Measurements from ENCODE around the gene TAS1R1.
"Not testable (repeated sequence)": the region's sequence is repeated elsewhere in the genome, so short reads cannot be mapped to it uniquely, and the experiment has no call there.

Gene TAS1R1

DNA sequence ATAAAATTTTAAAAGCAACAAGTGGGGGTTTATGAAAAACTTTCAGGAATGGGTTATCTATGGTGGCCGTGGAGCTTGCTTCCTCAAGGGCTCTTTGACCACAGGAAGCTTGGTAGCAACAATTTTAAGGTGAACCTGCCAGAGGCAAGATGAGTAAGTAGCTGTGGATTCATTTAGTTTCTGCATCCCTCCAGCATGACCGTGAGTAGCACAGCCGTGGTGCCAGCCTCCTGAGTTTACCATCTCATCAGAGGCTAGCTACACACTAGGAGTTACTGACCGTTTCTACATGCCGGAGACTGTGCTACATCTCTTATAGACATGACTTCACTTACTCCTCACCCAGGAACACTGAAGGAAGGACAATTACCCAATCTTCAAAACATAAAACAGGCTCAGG lies 33.6 kb upstream of the TAS1R1 start:
- no peak for DNase-seq (ENCODE audit: low read depth)

DNA sequence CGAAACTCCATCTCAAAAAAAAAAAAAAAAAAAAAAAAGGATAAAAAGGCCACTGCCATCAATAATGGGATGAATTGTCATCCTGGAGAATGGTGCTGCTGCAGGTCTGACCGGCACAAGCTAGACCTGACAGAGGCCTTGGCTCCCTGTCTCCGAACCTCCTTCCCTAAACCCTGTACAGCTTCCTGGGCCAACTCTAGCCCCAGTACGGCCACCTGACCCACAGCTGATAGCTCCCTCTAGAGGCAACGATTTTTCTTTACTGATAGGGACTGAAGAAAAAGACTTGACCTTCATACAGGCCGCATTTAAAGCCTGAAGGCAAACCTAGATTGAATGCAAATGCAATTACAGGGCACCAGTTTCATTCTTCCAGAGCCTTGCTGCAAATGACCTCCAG lies 31.5 kb upstream of the TAS1R1 start:
- no peak for DNase-seq (ENCODE audit: low read depth)

DNA sequence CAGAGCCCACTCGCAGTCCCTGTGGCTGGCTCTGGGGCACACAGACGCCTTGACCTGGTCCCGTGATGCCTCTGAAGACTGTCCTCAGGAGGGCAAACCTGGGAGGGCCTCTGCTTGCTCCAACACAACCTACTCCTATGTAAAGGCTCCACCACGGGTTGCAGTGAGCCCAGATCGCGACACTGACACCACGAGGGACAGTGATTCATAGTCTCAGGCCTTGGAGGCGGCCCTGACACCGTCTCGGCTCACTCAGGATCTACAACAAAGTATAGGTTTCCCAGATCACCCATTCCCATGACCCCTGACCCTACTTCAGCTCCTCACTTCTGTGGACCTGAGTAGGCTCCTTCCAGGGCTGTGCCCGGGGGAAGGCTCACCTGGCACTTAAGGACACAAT lies 28.8 kb upstream of the TAS1R1 start:
- DNase-seq (ENCODE audit: low read depth) = no peak

DNA sequence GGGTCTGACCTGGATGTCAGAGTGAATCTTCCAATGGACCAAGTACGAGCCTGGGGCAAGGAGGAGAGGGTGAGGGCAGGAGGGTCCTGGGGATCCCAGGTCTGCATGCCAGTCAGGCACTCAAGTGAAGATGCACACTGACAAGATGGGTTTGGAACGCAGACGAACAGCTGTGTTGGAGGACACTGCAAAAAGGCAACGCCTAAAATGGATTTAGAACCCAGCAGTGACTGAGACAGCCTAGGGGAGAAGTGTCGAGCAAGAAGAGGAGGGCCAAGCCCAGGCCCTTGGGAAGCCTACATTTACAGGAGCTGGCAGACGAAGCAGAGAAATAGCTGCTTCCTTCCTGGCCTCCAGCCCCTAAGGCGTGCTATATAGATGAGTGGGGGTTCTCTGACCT lies 26.6 kb upstream of the TAS1R1 start:
- DNase-seq (ENCODE audit: low read depth) = no peak

DNA sequence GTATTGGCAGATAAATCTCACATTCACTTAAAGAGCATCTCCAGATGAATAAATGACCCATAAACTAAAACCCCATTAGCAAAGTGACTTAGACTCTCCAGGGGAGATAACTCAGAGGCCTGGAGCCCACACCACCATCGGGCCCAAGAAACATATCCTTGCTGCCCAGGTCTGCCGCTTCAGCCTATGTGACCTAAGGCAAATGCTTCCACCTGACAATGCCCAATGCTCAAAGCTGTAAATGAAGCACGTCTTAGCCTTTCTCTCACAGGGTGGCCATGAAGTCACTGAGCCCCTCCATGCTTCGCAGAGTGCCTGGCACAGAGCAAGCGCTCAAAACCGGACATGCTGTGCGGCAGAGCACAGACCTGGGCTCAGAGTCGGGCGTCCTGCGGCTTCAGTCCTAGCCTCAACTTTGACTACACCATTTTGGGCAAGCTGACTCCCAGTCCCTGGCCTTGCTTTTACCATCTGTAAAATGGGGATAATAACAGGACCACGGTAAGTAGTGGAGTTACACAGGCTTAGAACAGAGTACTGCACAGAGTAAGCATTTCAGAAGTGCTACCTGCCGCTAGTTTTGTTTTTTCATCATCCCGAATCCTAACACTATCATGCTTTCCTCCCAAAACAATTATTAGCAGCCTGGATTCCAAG lies 24.5 kb upstream of the TAS1R1 start:
- no peak for DNase-seq (ENCODE audit: low read depth)

DNA sequence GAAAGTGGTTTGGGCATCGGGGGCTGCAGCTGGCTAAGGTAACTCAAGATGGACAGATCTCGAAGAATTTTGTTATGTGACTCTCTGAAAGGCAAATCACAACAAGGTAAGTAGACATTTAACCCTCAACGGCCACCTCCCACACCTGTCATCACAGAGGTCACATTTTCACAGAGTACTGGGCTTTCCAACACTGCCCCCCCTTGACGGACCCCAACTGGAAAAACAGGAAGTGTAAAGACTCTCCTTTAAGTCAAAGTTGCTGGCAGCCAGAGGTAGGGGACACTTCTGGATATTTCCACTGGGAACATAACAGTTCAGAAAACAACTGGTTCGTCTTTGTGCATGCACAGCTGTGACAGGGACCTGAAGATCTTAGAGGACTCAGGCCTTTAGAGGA lies 23.1 kb upstream of the TAS1R1 start:
- DNase-seq (ENCODE audit: low read depth) = no peak

DNA sequence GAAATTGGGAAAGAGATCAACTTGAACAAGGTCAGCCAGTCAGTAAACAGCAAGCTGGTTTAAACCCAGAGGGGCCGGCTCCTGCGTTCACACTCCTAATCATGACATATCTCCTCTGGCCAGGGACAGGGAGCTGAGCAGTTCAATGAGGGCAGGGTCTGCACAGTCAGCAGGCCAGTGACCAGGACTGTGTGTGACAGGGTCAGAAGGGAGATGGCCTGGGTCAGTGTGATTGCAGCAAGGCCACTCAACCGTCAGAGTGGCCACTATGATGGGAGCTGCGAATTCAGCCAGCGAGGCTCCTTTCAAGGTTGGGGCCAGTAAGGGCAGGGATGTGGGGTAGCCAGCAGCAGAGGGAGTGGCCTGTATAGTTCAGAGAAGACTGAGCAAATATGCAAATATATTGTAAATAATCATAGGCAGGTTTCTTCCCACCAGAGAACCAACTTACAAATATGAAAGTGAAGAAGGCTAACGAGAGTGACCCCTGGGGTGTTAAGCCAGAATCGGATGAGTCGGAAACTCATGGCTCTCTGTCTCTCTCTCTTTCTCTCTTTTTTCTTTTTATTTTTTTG lies 20.8 kb upstream of the TAS1R1 start:
- no peak for DNase-seq (ENCODE audit: low read depth)

DNA sequence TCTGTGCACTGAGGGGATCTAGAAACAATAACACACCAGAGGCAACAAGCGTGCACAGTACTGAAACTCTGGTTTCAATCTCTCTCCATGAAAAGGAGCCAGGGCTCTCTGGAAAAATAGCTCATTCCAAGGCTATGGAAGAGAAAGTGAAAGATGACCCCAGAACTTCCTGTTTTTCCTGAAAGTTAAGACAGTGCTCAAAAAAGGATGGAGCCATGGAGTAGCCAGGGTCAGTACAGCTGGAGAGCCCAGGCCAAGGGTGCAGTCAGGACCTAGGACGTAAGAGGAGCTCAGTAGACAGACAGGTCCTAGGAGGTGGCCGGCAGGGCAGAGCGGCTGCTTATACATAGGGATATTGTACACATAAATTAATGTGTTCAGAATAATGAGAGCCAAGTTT lies 19.9 kb upstream of the TAS1R1 start:
- DNase-seq (ENCODE audit: low read depth) = no peak

DNA sequence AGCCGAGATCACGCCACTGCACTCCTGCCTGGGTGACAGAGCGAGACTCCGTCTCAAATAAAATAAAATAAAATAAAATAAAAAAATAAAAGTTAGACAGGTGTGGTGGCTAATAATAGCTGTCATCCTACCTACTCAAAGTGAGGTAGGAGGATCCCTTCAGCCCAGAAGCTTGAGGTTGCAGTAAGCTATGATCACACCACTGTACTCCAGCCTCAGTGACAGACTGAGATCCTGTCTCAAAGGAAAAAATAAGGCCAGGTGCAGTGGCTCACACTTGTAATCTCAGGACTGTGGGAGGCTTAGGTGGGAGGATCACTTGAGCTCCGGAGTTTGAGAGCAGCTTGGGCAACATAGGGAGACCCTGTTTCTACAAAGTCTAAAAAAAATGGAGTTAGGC lies 18.8 kb upstream of the TAS1R1 start:
- no peak for DNase-seq (ENCODE audit: low read depth)

DNA sequence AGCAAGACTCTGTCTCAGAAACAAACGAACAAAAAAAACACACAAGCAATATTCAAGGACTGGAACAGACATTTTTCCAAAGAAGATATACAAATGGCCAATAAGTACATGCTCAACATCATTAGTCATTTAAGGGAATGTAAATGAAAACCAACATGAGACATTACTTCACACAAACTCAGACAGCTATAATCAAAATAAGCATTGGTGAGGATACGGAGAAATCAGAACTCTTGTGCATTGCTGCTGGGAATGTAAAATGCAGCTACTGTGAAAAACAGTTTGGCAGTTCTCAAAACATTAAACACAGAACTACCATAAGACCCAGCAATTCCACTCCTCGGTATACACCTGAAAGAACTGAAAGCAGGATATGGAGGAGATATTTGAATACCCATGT lies 16.2 kb upstream of the TAS1R1 start:
- DNase-seq (ENCODE audit: low read depth) = no peak

DNA sequence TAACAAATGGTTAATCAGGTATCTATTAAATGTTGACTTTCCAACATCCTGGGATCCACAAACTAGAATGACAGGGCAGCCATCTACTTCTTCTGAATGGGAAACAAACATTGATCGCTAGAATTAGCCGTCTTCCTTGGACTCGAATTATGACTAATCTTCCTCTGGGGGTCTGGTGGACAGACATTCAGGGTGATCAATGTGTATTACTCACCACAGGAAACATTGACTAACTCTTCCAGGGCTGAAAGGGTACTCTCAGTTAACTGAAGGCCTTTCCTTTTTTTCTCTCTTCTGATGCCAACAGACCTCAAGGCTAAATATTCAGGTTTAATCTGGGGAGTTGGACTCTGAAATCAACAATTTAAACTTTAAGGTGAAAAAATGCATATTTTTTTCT lies 10.3 kb upstream of the TAS1R1 start:
- DNase-seq (ENCODE audit: low read depth) = no peak

DNA sequence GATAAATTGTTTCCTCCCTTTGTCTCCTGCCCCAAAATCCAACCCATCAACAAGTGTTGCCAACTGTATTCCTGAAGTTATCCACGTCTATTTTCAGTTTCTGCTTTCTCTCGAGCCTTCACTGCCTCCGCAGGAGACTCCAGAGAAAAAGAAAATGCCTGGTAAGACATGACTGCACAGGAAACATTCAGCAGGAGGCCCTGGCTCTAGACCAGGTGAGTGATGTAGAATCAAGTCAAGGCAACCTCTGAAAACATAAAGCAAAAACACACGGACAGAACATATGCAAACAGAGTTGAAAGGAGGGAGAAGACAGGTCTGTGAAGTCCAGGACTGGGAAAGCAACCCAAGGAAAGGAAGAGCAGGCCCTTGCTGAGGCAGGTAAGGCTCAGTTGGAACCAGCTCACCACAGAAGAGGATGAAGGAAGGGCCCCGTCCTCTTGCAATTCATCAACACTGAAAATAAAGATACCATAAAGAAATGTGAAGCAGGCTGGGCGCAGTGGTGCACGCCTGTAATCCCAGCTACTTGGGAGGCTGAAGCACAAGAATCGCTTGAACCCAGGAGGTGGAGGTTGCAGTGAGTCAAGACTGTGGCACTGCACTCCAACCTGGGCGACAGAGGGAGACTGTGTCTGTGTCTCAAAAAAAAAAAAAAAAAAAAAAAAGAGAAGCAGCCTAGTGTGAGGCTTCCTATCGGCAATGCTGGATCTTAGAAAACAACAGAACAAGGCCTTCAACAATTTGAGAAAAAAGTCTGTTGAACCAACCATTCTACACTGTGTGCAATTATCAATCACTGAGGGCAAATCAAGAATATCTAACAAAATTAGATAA lies 9.6 kb upstream of the TAS1R1 start:
- no peak for DNase-seq (ENCODE audit: low read depth)

DNA sequence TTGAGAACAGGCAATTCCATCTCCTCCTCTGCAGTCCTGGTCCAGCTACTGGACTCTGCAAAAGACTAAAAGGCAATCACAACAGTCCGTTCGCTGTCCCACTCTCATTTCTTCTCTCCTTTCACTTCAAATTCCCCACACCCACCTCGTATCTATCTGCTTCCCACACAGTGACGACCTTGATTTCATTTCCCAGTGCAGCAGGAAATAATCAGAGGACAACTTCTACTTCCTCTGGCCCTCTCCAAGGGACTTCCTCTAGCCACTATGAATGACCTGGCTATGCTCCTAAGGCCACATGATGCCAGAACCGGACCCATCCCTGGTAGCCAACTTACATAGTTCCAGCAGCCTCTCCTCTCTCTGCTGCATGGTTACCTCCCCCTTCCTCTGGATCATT lies 8.8 kb upstream of the TAS1R1 start:
- DNase-seq (ENCODE audit: low read depth) = no peak

DNA sequence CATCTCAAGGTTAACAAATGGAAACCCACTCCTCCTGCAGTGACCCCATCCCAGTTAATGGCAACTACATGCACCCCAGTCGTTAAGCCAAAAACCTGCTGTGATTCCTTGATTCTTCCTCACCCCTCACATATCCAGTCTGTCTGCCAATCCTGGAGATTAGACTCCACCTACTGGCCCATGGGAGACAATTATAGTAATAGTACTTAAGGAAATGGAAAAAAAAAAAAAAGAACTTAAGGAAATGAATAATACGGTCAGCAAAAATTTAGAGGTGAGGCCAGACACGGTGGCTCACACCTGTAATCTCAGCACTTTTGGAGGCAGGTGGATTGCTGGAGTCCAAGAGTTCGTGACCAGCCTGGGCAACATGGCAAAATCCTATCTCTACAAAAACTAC lies 7.8 kb upstream of the TAS1R1 start:
- no peak for DNase-seq (ENCODE audit: low read depth)

DNA sequence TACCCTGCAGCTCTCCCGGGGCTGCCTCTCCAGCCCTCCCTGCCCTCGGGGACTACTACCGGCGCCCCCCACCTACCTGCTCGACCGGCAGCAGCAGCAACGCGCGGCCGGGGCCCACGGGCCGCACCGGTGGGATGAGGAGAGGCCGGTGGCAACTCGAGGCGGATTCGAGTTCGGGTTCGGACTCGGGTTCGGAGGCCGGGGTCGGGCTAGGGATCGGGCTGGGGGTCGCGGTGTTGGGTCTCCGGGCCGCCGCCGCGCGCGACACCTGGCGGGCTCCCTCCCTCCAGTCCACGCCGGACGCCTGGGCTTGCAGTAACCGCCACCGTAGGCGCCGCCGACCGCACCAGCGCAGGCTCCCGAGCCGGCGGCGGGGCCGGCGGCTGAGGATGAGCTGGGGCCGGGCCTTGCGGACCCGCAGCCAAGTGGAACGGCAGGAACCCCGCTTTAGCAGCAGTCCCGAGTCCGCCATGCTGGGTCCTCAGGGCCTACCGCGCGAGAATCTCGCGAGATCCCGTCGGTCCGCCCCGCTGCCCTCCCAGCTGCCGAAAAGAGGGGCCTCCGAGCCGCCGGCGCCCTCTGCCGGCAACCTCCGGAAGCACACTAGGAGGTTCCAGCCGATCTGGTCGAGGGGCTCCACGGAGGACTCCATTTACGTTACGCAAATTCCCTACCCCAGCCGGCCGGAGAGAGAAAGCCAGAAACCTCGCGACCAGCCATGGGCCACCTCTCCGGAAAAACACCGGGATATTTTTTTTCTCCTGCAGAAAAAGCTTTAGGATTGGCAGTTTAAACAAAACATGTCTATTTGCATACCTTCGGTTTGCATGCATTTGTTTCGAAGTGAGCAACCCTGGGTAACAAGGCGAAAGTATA lies 838 bp upstream of the TAS1R1 start, which contains the start of gene NOL9:
NOL9 (minus strand) TSS at position 483 of the 876 bp plus-strand sequence; CDS start at position 472, 11 bp downstream.
- peak; percentile 89 for DNase-seq (ENCODE audit: low read depth)

DNA sequence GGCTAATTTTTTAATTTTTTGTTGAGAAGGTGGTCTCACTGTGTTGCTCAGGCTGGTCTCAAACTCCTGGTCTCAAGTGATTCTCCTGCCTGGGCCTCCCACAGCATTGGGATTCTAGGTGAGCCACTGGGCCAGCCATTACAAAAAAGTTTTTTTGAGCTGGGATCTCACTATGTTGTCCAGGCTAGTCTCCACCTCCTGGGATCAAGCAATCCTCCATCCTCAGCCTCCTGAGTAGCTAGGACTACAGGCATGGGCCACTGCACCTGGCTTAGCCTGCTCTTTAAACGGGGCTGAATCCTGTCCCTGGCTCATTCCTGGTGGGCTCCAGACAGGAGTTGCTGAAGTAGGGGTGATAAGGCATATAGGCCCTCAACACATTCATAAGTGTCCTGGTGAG lies 2.5 kb downstream of the TAS1R1 start:
- no peak for DNase-seq (ENCODE audit: low read depth)

DNA sequence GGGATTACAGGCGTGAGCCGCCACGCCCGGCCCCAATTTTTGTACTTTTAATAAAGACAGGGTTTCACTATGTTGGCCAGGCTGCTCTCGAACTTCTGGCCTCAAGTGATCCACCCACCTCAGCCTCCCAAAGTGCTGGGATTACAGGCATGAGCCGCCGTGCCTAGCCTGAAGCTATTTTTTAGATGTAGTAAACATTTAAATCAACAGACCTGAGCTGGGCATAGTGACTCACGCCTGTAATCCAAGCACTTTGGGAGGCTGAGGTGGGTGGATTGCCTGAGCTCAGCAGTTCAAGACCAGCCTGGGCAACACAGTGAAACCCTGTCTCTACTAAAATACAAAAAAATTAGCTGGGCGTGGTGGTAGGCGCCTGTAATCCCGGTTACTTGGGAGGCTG lies 4.1 kb downstream of the TAS1R1 start:
- not testable (repeated sequence) for DNase-seq (ENCODE audit: low read depth)

DNA sequence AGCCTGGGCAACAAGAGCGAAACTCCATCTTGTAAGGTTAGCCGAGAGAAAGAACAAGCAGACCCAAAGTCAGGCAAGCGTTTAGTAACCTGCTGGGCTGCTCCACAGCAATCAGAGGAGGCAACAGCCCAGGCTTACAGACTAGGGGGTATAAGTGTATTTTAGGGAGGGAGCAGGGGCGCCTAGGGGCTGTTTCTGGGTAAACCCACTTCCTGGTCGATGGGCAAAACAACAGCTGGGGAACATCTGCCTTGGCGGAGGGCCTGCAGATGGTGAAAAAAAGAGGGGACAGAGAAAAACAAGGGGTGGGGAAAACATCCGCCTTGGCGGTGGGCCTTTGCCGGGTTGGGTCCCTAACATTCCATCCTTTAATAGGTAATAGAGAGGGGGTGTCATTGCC lies 5.2 kb downstream of the TAS1R1 start:
- no peak for DNase-seq (ENCODE audit: low read depth)

DNA sequence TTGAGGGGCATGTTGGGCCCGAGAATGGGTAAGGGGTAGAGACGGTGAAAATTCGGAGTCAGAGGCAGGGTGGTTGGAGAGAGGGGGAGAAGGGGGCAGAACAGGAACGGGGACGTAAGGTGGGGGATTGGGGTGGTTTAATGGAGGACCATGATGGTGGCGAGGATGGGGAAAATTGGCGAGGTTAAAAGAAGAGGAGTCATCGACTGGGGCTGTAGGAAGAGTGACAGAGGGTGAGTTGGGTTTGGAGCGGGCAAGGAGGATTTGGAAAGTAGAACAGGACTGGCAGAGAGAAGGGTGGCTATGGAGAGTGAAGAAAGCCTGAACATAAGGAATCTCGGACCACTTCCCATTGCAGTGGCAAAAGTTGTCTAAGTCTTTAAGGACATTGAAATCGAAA lies 13.9 kb downstream of the TAS1R1 start:
- DNase-seq (ENCODE audit: low read depth) = no peak

DNA sequence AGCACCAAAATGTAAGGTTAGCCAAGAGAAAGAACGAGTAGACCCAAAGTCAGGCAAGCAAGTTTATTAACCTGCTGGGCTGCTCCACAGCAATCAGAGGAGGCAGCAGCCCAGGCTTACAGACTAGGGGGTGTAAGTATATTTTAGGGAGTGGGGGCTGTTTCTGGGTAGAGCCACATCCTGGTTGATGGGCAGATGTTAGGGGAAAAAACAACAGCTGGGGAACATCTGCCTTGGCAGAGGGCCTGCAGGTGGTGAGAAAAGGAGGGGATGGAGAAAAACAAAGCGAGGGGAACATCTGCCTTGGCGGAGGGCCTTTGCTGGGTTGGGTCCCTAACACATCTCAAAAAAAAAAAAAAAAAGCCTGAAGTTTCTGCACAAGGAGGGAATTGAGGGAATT lies 15.0 kb downstream of the TAS1R1 start:
- no peak for DNase-seq (ENCODE audit: low read depth)

DNA sequence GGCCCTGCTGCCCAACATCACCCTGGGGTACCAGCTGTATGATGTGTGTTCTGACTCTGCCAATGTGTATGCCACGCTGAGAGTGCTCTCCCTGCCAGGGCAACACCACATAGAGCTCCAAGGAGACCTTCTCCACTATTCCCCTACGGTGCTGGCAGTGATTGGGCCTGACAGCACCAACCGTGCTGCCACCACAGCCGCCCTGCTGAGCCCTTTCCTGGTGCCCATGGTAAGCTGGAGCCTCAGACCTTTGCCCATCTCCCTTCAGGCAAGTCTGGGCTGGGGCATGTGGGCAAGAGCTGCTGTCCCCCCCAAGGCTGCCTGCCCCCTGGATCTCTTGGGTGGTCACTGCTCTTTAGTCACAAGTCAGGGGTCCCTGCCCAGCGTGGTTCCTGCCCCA lies 15.9 kb downstream of the TAS1R1 start:
- DNase-seq (ENCODE audit: low read depth) = no peak

DNA sequence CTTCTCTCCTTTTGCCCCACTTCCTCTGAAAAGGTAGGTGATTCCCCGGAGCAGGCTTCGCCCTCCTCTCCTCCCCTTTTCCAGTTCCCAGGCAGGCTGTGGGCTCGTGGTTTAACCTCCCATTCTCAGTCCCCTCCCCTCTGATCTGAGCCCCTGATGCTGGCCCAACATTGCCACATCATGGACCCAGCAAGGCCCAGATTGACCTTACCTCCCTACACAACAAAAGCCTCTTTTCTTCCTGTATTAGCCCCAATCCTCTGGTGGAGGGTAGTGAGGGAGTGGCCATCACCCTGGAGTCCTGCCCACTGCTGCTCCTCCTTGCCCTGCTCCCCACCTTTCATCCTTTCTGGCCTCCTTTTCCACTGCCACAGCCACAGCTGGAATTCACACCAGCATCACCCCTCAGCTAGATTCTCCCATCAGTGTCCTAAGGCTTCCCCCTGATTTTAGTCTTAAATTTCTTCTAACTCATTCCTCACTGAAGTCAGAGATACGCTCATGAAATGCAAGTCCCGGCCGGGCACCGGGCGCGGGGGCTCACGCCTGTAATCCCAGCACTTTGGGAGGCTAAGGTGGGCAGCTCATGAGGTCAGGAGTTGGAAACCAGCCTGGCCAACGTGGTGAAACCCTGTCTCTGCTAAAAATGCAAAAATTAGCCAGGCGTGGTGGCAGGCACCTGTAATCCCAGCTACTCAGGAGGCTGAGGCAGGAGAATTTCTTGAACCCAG lies 17.7 kb downstream of the TAS1R1 start:
- DNase-seq (ENCODE audit: low read depth) = no peak

All from stimulated activated CD8-positive, alpha-beta memory T cell treated with anti-CD3 and anti-CD28 coated beads, Interleukin-12 subunit alpha, Interleukin-12 subunit beta, amount 100 ng/mL, for 1 hour (primary cell).